Lung (tissue), 12 donors: ENCODE measurements around the gene GALNS. TPM values are rescaled to one million over a fixed set of nuclear protein-coding genes. Genes with fewer than 3 reads are reported as not detected.

Experiments used
- ATAC-seq: fragments of 200-7000 bp; cut with Tn5 transposase; one replicate; pipeline ENCODE4 v1.9.1; 2020; ENCODE audit warnings: moderate number of reproducible peaks; ENCODE audit not compliant: insufficient read depth, low FRiP score
- DNase-seq, 3 donors: peaks; one replicate each; pipeline ENCODE4 v3.0.0-alpha.2; 2013 to 2017
- H3K27ac ChIP-seq, 2 donors: one replicate each; pipeline ENCODE4 v1.5.1; 2013; ENCODE audit warnings: mild to moderate bottlenecking in 2 of 2, moderate library complexity in 2 of 2, control low read depth in 1 of 2, inconsistent platforms in 1 of 2, low read depth in 1 of 2, low read length in 1 of 2
- H3K27me3 ChIP-seq, 3 donors: one replicate each; pipeline ENCODE4 v1.5.1; 2013; ENCODE audit warnings: low read length in 2 of 3; ENCODE audit not compliant: control insufficient read depth in 3 of 3, insufficient read depth in 3 of 3
- H3K36me3 ChIP-seq, 4 donors: one replicate each; pipeline ENCODE4 v1.5.1; 2013; ENCODE audit warnings: low read length in 4 of 4, mild to moderate bottlenecking in 1 of 4, moderate library complexity in 1 of 4; ENCODE audit not compliant: control insufficient read depth in 4 of 4, insufficient read depth in 4 of 4
- H3K4me1 ChIP-seq, 5 donors: one replicate each; pipeline ENCODE4 v1.5.1; 2013; ENCODE audit warnings: low read length in 5 of 5, mild to moderate bottlenecking in 2 of 5, moderate library complexity in 1 of 5; ENCODE audit not compliant: control insufficient read depth in 5 of 5, insufficient read depth in 5 of 5
- H3K4me3 ChIP-seq: one replicate; pipeline ENCODE4 v1.5.1; 2013; ENCODE audit warnings: mild to moderate bottlenecking, control low read depth, moderate library complexity
- H3K9ac ChIP-seq, 2 donors: one replicate each; pipeline ENCODE4 v1.5.1; 2013; ENCODE audit warnings: low read length in 2 of 2, control low read depth in 1 of 2; ENCODE audit not compliant: insufficient read depth in 1 of 2
- H3K9me3 ChIP-seq, 4 donors: one replicate each; pipeline ENCODE4 v1.5.1; 2013; ENCODE audit warnings: low read length in 3 of 4, mild to moderate bottlenecking in 1 of 4, moderate library complexity in 1 of 4; ENCODE audit not compliant: control insufficient read depth in 4 of 4, insufficient read depth in 3 of 4
- WGBS, 2 donors: extraction: QIAGEN DNeasy Blood & Tissue Kit; methylation state at CpG; one replicate each; pipeline ENCODE4 v1.1.7; 2013; 5-methylcytosine and 5-hydroxymethylcytosine counted together
- polyA plus RNA-seq, 2 donors: library from polyadenylated mRNA; stranded (reverse); fragments of 200-250 nt; gene quantifications; one replicate each; pipeline ENCODE4 v1.2.1, GENCODE V29; 2013
- total RNA-seq, 2 donors: library from RNA; depleted of rRNA in 1 of 2; stranded (reverse); fragments of >200 nt in 1 of 2; gene quantifications; one replicate each; pipeline ENCODE4 v1.2.1, GENCODE V29; 2014 to 2021
- TF ChIP-seq, protein P1 (sequence below): IDR thresholded peaks from 2 replicates; pipeline ENCODE4 v1.5.1; 2012; ENCODE audit warnings: mild to moderate bottlenecking; ENCODE audit errors: control extremely low read depth, extremely low read depth
- donor health status: control.
- donor health status: control.
- donor health status: Bipolar disorder and iron deficiency.
- donor health status: healthy.
- donor health status: DM: yes; HTN: yes; CAD: no.

GALNS gene
- total and polyA plus RNA-seq, 4 donors = 21.4 to 61.9 (median 30.3) TPM

GRCh38 chr16:88811769-88812512 is 44.8 kb downstream of the GALNS start, which contains the start of gene APRT:
Gene APRT, minus strand, starts transcription at chr16:88811928. Its CDS starts 29 bp downstream, at chr16:88811899.
- peak; percentile 95 to 97 (median 97) for DNase-seq
- peak; percentile 93 for ATAC-seq
- 0% methylated on average over 48 to 84 of the region's 84 CpGs for WGBS, 2 donors

GRCh38 chr16:88810912-88811768 is 45.6 kb downstream of the GALNS start:
- peaks cover 0 to 24% (median 9%) of the 10 kb centered on the region in 5 donors for H3K4me1 ChIP-seq
- peak overlapping the region in 1 of 2 donors; percentile 34 for H3K9ac ChIP-seq
- no peaks in the 10 kb centered on the region for H3K27me3 ChIP-seq
- peak overlapping the region; percentile 66 for H3K4me3 ChIP-seq
- TF ChIP-seq, protein P1, sequence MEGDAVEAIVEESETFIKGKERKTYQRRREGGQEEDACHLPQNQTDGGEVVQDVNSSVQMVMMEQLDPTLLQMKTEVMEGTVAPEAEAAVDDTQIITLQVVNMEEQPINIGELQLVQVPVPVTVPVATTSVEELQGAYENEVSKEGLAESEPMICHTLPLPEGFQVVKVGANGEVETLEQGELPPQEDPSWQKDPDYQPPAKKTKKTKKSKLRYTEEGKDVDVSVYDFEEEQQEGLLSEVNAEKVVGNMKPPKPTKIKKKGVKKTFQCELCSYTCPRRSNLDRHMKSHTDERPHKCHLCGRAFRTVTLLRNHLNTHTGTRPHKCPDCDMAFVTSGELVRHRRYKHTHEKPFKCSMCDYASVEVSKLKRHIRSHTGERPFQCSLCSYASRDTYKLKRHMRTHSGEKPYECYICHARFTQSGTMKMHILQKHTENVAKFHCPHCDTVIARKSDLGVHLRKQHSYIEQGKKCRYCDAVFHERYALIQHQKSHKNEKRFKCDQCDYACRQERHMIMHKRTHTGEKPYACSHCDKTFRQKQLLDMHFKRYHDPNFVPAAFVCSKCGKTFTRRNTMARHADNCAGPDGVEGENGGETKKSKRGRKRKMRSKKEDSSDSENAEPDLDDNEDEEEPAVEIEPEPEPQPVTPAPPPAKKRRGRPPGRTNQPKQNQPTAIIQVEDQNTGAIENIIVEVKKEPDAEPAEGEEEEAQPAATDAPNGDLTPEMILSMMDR = no peak
- 2 to 3% methylated on average over 51 to 65 of the region's 65 CpGs for WGBS, 2 donors
- ATAC-seq (peak; percentile 76), DNase-seq (peak; percentile 84 to 93 (median 91))
- H3K9me3 ChIP-seq = no peaks in the 10 kb centered on the region
- peak overlapping the region; percentile 84 to 85 for H3K27ac ChIP-seq
- peaks cover 0 to 16% (median 8%) of the 10 kb centered on the region in 4 donors for H3K36me3 ChIP-seq

More at GRCh38 chr16:88811769-88812512, 44.8 kb downstream of the GALNS start, which contains the start of gene APRT:
- TF ChIP-seq, protein P1 = peak; percentile 9
- Histone ChIP-seq H3K4me1 (peaks cover 0 to 24% (median 9%) of the 10 kb centered on the region in 5 donors), H3K9ac (peak within 1 kb of the TSS in 1 of 2 donors; percentile 34), H3K9me3 (no peaks in the 10 kb centered on the region), H3K36me3 (peaks cover 0 to 17% (median 5%) of the 10 kb centered on the region in 4 donors), H3K4me3 (peak within 1 kb of the TSS; percentile 66), H3K27me3 (no peaks in the 10 kb centered on the region), H3K27ac (peak within 1 kb of the TSS; percentile 84 to 85)

- Histone ChIP-seq H3K4me1 (peaks cover 0 to 25% (median 10%) of the 10 kb centered on the region in 5 donors), H3K4me3 (no peak overlapping the region), H3K9me3 (no peaks in the 10 kb centered on the region), H3K27me3 (no peaks in the 10 kb centered on the region), H3K36me3 (peaks cover 0 to 16% (median 9%) of the 10 kb centered on the region in 4 donors), H3K27ac (peak overlapping the region in 1 of 2 donors; percentile 85), H3K9ac (peak overlapping the region in 1 of 2 donors; percentile 34)
- WGBS, 2 donors = 30 to 35% methylated on average over 12 of the region's 12 CpGs
- no peak for ATAC-seq
- TF ChIP-seq, protein P1 = no peak
- no peak for DNase-seq
Measured at GRCh38 chr16:88810166-88810911, 46.4 kb downstream of the GALNS start.
